Loucy (cell line): ENCODE data around the gene MPPED2.

Source experiments
- H2AFZ ChIP-seq: fragments of 200-600 bp; sonication (generic); 2 replicates; pipeline ENCODE4 v1.6.0; 2016; ENCODE audit warnings: antibody characterized with exemption, mild to moderate bottlenecking, low read length, moderate library complexity
- H3F3A ChIP-seq: fragments of 200-600 bp; 2 replicates; pipeline ENCODE4 v1.6.0; 2016; ENCODE audit warnings: antibody characterized with exemption, low read depth, mild to moderate bottlenecking
- H3K27me3 ChIP-seq: fragments of 200-600 bp; sonication (generic); 2 replicates; pipeline ENCODE4 v1.6.1; 2014; ENCODE audit warnings: low read length, mild to moderate bottlenecking; ENCODE audit not compliant: insufficient read depth, poor library complexity, severe bottlenecking
- H3K36me3 ChIP-seq: fragments of 200-600 bp; sonication (generic); 2 replicates; pipeline ENCODE4 v1.6.1; 2016; ENCODE audit warnings: low read length; ENCODE audit not compliant: insufficient read depth
- H3K4me1 ChIP-seq: fragments of 200-600 bp; sonication (generic); 2 replicates; pipeline ENCODE4 v1.5.1; 2014; ENCODE audit warnings: low read length, mild to moderate bottlenecking; ENCODE audit not compliant: insufficient read depth, poor library complexity, severe bottlenecking
- H3K4me2 ChIP-seq: fragments of 200-600 bp; sonication (generic); 2 replicates; pipeline ENCODE4 v1.6.0; 2014; ENCODE audit warnings: antibody characterized with exemption, low read length, low read depth, mild to moderate bottlenecking; ENCODE audit not compliant: poor library complexity, severe bottlenecking
- H3K4me3 ChIP-seq: fragments of 200-600 bp; sonication (generic); 2 replicates; pipeline ENCODE4 v1.5.1; 2014; ENCODE audit warnings: low read length, mild to moderate bottlenecking, mixed read lengths; ENCODE audit not compliant: poor library complexity, severe bottlenecking
- H3K79me2 ChIP-seq: fragments of 200-600 bp; sonication (generic); 2 replicates; pipeline ENCODE4 v1.6.1; 2014; ENCODE audit warnings: low read length; ENCODE audit not compliant: insufficient read depth
- H3K9ac ChIP-seq: fragments of 200-600 bp; sonication (generic); 2 replicates; pipeline ENCODE4 v1.6.0; 2014; ENCODE audit warnings: mild to moderate bottlenecking, low read depth, low read length, moderate library complexity; ENCODE audit not compliant: poor library complexity, severe bottlenecking
- H3K9me2 ChIP-seq: fragments of 200-600 bp; sonication (generic); replicated peaks from 2 replicates; pipeline ENCODE4 v1.6.1; 2016; ENCODE audit warnings: low read depth, low read length, mixed read lengths
- H3K9me3 ChIP-seq: fragments of 200-600 bp; sonication (generic); 2 replicates; pipeline ENCODE4 v1.6.1; 2014; ENCODE audit warnings: mild to moderate bottlenecking, antibody characterized with exemption, low read length, low read depth; ENCODE audit not compliant: insufficient read depth
- H4K20me1 ChIP-seq: fragments of 200-600 bp; sonication (generic); 2 replicates; pipeline ENCODE4 v1.6.0; 2014; ENCODE audit warnings: antibody characterized with exemption, low read length, mild to moderate bottlenecking; ENCODE audit not compliant: insufficient read depth, poor library complexity, severe bottlenecking
- EZH2phosphoT487 ChIP-seq: fragments of 200-600 bp; IDR thresholded peaks from 2 replicates; pipeline ENCODE4 v1.6.1; 2018; ENCODE audit warnings: antibody characterized with exemption, mild to moderate bottlenecking, moderate library complexity, borderline replicate concordance
- TF ChIP-seq, protein P1 (sequence below): fragments of 200-600 bp; sonication (generic); conservative IDR thresholded peaks from 2 replicates; pipeline ENCODE4 v1.5.1; 2014; ENCODE audit warnings: mild to moderate bottlenecking, antibody characterized with exemption, low read length

MPPED2 gene

DNA sequence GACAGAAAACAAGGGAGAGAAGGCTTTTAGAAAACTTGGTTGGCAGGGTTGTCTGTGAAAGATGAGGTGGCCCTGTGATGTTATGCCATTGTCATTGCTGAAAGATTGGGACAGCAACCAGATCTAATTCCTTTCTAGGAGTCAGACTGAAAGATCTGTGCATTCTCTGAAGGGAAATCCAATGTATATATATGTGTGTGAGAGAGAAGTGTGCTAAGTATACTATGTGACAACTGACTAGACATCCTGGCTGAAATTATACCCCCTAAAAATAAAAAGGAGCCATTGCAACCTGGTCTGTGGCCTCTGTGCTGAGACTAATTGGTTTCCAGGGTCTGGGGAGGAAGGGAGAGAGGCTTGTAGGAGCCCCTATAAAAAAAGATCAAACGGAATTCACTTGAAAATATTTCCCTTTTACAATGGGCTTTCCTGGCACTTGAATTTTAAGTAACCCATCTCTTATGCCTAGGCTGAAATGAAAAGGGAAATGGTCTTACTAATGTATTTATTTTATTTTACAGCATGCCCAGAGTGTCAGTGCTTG lies 1.2 kb upstream of the MPPED2 start:
- no peaks in the 10 kb centered on the region for H3K9me2 ChIP-seq
- H3K27me3 ChIP-seq: no peaks in the 10 kb centered on the region
- H3K9ac ChIP-seq: no peak overlapping the region
- H3K4me3 ChIP-seq: no peak overlapping the region
- no peaks in the 10 kb centered on the region for H3K79me2 ChIP-seq
- no peak overlapping the region for H3K4me2 ChIP-seq
- no peaks in the 10 kb centered on the region for H4K20me1 ChIP-seq
- no peak overlapping the region for H2AFZ ChIP-seq
- H3F3A ChIP-seq: no peaks in the 10 kb centered on the region
- H3K36me3 ChIP-seq: no peaks in the 10 kb centered on the region
- H3K4me1 ChIP-seq: no peaks in the 10 kb centered on the region
- no peaks in the 10 kb centered on the region for H3K9me3 ChIP-seq
- TF ChIP-seq EZH2phosphoT487: no peak
- TF ChIP-seq, protein P1, sequence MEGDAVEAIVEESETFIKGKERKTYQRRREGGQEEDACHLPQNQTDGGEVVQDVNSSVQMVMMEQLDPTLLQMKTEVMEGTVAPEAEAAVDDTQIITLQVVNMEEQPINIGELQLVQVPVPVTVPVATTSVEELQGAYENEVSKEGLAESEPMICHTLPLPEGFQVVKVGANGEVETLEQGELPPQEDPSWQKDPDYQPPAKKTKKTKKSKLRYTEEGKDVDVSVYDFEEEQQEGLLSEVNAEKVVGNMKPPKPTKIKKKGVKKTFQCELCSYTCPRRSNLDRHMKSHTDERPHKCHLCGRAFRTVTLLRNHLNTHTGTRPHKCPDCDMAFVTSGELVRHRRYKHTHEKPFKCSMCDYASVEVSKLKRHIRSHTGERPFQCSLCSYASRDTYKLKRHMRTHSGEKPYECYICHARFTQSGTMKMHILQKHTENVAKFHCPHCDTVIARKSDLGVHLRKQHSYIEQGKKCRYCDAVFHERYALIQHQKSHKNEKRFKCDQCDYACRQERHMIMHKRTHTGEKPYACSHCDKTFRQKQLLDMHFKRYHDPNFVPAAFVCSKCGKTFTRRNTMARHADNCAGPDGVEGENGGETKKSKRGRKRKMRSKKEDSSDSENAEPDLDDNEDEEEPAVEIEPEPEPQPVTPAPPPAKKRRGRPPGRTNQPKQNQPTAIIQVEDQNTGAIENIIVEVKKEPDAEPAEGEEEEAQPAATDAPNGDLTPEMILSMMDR: no peak

DNA sequence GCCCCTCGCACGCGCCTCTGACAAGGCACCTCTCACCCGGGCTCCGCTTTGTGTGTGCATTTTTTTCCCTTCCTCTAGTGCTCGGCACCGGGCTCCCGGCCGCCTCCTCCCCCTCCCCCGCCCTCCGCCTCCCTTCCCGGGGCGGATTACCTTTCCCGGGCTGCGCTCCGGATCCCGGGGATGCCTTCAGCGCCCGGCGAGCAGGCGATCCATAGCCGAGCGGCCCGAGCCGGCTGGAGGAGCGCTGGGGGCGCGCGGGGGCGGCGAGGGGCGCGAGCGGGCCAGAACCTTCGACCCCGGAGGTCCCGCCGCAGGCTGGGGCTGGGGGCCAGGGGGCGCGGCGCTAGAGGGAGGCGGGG lies 282 bp downstream of the MPPED2 start:
- H3K9me3 ChIP-seq: no peaks in the 10 kb centered on the region
- H4K20me1 ChIP-seq: no peaks in the 10 kb centered on the region
- no peak overlapping the region for H3K4me2 ChIP-seq
- H3K9me2 ChIP-seq: no peaks in the 10 kb centered on the region
- no peaks in the 10 kb centered on the region for H3K27me3 ChIP-seq
- no peaks in the 10 kb centered on the region for H3F3A ChIP-seq
- TF ChIP-seq, protein P1: no peak
- no peak for TF ChIP-seq EZH2phosphoT487
- no peaks in the 10 kb centered on the region for H3K36me3 ChIP-seq
- H3K79me2 ChIP-seq: no peaks in the 10 kb centered on the region
- H3K4me3 ChIP-seq: no peak overlapping the region
- no peaks in the 10 kb centered on the region for H3K4me1 ChIP-seq
- H3K9ac ChIP-seq: no peak overlapping the region
- no peak overlapping the region for H2AFZ ChIP-seq

DNA sequence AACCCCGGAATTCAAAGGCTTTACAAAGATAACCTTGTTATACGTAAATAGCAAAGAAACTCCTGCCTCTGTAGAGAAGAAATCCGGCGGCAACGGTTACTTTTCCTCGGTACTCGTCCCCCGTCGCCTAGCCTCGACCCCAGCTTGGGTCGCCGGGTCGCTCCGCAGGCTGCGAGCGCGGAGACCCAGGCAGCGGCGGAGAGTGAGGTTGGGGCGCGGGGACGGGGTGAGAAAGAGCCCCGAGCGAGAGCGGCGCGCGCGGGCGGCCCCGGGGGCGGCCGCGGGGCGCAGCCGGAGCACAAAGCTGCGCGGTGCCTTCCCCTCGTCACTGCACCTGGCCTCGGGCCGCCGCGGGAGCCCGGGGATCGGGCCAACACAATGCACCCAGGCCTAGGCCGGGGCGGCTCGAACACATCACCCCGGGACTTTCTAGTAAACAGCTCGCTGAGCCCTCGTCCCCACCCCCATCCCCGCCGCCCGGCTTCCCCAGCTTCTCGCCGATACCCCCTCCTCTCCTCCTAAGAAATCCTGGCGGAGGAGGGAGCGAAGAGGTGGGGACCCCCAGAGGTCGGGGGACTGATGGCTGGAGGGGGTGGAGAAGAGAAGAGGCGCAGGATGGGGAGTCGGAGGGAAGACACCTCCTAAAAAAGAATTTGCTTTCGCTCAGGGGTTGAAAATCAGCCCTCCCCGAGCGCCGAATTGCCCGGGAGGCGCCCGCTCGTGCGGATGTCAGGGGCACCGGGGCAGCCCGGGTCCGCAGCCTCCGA lies 845 bp downstream of the MPPED2 start:
- H3K4me3 ChIP-seq: no peak overlapping the region
- no peak overlapping the region for H3K9ac ChIP-seq
- H3K4me1 ChIP-seq: no peaks in the 10 kb centered on the region
- no peak overlapping the region for H2AFZ ChIP-seq
- H3K27me3 ChIP-seq: no peaks in the 10 kb centered on the region
- TF ChIP-seq EZH2phosphoT487: no peak
- TF ChIP-seq, protein P1: no peak
- no peak overlapping the region for H3K4me2 ChIP-seq
- no peaks in the 10 kb centered on the region for H3K79me2 ChIP-seq
- H3K9me2 ChIP-seq: no peaks in the 10 kb centered on the region
- no peaks in the 10 kb centered on the region for H3K36me3 ChIP-seq
- H3F3A ChIP-seq: no peaks in the 10 kb centered on the region
- H4K20me1 ChIP-seq: no peaks in the 10 kb centered on the region
- no peaks in the 10 kb centered on the region for H3K9me3 ChIP-seq
